GM13976 (cell line): ENCODE results near the gene ARHGAP26.

Experiments used
- DNase-seq: peaks from one replicate; pipeline ENCODE4 v3.0.0; 2012; ENCODE audit warnings: low spot score
- CTCF ChIP-seq: IDR thresholded peaks from 2 replicates; pipeline ENCODE4 v1.5.1; 2012; ENCODE audit warnings: borderline replicate concordance, mild to moderate bottlenecking; ENCODE audit not compliant: insufficient read depth; ENCODE audit errors: extremely low read depth, missing control alignments, control extremely low read depth
- in situ Hi-C: fragments of 300-500 bp; cut with MboI; formaldehyde crosslinking; loops from one replicate; pipeline ENCODE4 v1.12.0; 2022; ENCODE audit warnings: low sequenced_read_pairs, mixed read lengths, inconsistent platforms; ENCODE audit not compliant: unreplicated experiment

The ARHGAP26 gene

GRCh38 chr5:142758796-142759145, 11.4 kb upstream of the ARHGAP26 start:
- in situ Hi-C loops: no loop called here
- DNase-seq: no peak
- no peak for TF ChIP-seq CTCF

GRCh38 chr5:142763701-142764100, 6.5 kb upstream of the ARHGAP26 start:
- DNase-seq: no peak
- in situ Hi-C loops: no loop called here
- no peak for TF ChIP-seq CTCF

GRCh38 chr5:142767178-142767577, 3.0 kb upstream of the ARHGAP26 start:
- in situ Hi-C loops: no loop called here
- TF ChIP-seq CTCF: no peak
- no peak for DNase-seq

- in situ Hi-C loops: no loop called here
- DNase-seq: no peak
- TF ChIP-seq CTCF: no peak
Measured at GRCh38 chr5:142767911-142768310, 2.3 kb upstream of the ARHGAP26 start.

- in situ Hi-C loops: no loop called here
- DNase-seq: no peak
- TF ChIP-seq CTCF: no peak
Measured at GRCh38 chr5:142769251-142769792, 855 bp upstream of the ARHGAP26 start.

GRCh38 chr5:142770650-142771609, 753 bp downstream of the ARHGAP26 start:
- DNase-seq: peak; percentile 53
- in situ Hi-C loops: no loop called here

More at GRCh38 chr5:142770650-142771609, 753 bp downstream of the ARHGAP26 start:
- TF ChIP-seq CTCF: no peak
